DMS 273 (cell line): ENCODE results near the gene DAO.
A peak's percentile ranks its signal among the peaks of the same experiment; 100 is the strongest.
"Not testable (repeated sequence)": the region's sequence is repeated elsewhere in the genome, so short reads cannot be mapped to it uniquely, and the experiment has no call there.

Experiments used
- DNase-seq: peaks from one replicate; lab custom pipeline; 2025; ENCODE audit not compliant: unreplicated experiment; lab: John Stamatoyannopoulos, UW

Gene DAO

DNA sequence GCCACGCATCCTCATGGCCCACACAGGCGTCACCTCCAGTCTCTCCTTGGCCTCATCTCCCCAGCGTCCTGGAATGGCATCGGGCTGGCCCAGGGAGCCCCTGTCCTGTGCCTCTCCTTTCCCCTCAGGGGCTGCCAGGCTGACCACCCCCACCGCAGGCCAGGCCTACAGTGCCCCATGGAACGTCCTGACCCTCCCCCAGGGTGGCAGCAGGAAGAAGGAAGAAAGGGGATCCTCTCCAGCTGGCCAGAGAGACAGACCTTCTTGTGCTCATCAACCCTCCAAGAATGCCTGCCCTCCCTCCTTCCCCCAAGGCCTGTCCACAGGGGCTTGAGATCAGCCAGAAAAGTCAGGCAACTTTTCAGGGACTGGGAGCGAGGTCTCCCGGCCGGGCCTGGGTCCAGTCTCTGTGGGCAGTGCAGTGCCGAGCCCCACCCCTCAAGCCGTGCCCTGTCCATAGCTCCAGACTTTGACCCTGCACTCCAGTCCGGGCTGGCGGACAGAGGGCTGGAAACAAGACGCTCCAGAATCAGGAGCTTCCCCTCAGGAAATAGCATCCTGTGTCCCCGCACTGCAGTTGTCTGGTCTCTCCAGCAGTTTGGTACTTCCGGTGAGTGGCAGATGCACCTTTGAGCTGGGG is at the start of gene DAO:
Gene DAO, plus strand, starts transcription at position 478 of the 640 bp plus-strand sequence. CDS start 4,915 bp downstream, outside the sequence.
- DNase-seq = no peak

DNA sequence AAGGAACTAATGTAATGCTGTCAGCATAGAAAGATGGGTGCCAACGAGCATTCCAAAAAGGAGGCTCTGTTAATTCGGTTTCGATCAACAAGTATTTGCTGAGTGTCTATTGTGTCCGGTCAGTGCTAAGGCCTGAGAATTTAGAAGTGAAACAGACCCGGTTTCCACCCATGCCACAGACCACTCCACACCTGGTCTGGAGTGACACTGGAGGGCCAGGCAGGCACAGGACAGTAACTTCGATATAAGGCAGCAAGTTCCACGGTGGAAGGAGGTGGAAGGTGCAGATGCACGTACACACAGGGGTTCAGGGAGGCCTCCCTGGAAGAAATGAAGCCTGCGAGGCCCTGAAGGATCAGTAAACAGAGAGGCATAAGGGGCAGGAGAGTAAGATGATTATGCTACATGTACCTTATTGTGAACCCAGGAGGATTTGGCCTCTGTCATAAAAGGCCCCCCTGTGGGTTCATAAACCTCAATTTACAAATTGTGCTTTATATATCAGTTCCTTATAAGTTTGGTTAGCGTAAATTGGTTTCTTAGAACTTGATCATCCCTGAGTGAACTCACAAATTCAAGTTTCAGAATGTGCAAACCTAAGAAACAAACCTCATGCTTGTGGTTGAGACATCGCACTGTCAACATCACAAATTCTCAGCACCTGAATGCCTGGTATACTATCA is 48.4 kb upstream of the DAO start:
- no peak for DNase-seq

- DNase-seq = no peak
These were observed 47.7 kb upstream of the DAO start for GRCh38 chr12:108832208-108832607.

DNA sequence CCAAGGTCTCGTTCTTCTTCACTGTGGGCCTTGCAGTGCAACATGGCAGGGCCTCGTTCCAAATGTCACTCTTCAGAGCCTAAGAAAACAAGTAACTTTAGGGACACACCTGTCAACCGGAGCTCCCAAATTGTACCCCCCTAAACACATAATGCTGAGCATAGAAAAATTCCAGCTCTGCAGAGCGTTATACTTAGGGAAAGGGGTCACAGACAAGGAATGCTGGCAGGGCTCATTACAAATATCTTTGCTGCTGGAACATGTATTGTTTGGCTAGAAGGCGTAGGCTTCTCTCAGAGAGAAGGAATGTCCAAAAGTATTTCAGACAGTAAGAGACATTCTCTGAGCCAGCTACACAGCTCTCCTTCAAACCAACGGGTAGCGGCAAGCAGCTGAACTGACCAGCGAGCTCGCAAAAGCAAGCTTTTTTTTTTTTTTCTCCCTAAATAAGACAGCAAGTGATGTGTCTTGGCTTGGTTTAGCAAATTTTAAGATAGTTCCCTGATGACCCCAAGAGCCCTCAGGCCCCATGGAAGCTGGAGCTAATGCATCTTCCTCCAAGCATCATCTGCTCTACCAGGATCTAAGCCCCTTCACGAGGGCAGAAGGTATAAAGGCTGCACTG is 47.0 kb upstream of the DAO start:
- DNase-seq = no peak

GRCh38 chr12:108833355-108833733 is 46.5 kb upstream of the DAO start:
- no peak for DNase-seq

DNA sequence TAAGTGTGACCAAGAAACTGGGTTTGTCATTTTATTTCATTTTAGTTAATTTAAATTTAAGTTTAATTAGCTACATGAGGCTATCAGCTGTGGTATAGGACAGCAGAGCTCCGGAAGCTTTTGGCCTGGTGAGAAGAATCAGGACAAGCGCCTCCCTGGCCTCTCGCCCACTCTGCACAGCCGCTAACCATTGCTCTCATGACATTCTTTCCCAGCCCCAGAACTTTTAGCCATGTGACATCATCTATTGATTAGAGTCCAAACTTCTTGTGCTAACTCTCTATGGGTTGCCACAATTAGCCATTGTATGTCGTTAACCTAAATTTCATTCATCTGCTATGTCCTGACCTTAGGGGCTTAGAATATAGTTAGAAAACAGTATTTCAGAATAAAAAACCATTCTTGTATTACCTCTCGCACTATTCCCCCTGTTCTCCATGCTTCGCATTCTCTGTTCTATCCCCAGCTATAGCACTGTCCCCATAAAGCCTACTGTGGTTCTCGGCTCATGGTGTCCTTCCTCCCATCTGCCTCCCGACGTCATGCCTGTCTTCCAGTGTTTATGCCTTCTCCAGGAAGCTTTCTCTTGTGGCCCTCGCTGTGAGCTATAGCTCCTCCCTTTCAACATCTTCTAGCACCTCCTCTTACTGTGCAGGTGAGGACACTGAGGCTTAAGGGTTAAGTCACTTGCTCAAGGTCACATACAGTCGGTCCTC is 46.0 kb upstream of the DAO start:
- DNase-seq = no peak

- DNase-seq = no peak
These were observed 43.8 kb upstream of the DAO start for GRCh38 chr12:108835860-108836634.

- DNase-seq = no peak
These were observed 42.7 kb upstream of the DAO start for GRCh38 chr12:108837239-108837638.

GRCh38 chr12:108837680-108838079 is 42.2 kb upstream of the DAO start:
- DNase-seq = no peak

- DNase-seq = peak; percentile 86
These were observed 41.5 kb upstream of the DAO start for GRCh38 chr12:108838194-108839017.

GRCh38 chr12:108839018-108839889 is 40.6 kb upstream of the DAO start:
- DNase-seq = no peak

GRCh38 chr12:108839890-108840230 is 40.0 kb upstream of the DAO start:
- no peak for DNase-seq

- no peak for DNase-seq
These were observed 39.1 kb upstream of the DAO start for GRCh38 chr12:108840605-108841332.

DNA sequence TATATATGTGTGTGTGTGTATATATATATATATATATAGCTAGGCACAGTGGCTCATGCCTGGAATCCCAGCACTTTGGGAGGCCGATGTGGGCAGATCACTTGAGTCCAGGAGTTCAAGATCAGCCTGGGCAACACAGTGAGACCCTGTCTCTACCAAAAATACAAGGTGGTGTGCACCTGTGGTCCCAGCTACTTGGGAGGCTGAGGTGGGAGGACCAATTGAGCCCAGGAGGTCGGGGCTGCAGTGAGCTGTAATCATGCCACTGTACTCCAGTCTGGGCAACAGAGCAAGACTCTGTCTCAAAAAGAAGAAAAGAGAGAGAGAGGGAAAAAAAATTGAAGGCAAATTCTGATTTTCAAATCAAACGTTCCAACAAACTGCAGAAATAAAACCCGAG is 38.1 kb upstream of the DAO start:
- not testable (repeated sequence) for DNase-seq

GRCh38 chr12:108842361-108842760 is 37.5 kb upstream of the DAO start:
- no peak for DNase-seq

- no peak for DNase-seq
These were observed 36.7 kb upstream of the DAO start for GRCh38 chr12:108843187-108843586.

- no peak for DNase-seq
These were observed 34.2 kb upstream of the DAO start for GRCh38 chr12:108845696-108846095.

DNA sequence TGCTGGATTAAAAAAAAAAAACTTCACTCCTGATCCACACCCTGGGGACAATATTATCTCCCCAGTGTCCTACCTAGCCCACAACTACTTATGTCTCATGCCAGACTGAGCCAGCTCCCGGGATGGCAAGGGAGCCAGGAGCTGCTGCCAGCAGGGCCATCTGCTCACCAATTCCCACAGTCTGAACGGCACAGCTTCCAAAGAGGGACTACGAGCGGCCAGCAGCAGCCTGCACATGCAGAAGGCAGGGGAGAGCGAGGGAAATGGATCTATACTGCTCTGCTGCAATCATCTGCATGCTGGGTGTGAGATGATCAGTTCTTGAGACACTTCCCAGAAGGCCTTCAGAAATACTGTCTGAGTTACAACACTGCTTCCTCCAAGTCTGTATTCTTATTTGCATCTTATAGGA is 33.6 kb upstream of the DAO start:
- DNase-seq = peak; percentile 94

DNA sequence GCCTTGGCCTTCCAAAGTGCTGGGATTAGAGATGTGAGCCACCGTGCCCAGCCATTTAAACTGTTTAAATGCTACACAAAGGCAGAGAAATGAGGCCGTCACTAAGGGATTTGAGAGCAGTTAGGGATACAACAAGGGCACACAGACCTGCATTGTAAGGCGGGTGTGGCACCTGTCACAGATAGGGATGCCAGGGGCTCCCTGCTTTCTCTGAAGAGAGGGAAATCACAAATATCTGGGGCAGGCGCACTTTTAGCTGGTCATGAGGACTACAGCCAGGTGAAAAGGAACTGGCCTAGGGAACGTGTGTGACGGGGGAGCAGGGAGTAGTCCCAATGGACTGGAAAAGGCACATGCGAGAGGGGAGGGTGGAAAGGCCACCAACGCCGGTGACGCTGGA is 32.2 kb upstream of the DAO start:
- DNase-seq = no peak
